ENCODE results near the gene P4HB.

P4HB gene

DNA sequence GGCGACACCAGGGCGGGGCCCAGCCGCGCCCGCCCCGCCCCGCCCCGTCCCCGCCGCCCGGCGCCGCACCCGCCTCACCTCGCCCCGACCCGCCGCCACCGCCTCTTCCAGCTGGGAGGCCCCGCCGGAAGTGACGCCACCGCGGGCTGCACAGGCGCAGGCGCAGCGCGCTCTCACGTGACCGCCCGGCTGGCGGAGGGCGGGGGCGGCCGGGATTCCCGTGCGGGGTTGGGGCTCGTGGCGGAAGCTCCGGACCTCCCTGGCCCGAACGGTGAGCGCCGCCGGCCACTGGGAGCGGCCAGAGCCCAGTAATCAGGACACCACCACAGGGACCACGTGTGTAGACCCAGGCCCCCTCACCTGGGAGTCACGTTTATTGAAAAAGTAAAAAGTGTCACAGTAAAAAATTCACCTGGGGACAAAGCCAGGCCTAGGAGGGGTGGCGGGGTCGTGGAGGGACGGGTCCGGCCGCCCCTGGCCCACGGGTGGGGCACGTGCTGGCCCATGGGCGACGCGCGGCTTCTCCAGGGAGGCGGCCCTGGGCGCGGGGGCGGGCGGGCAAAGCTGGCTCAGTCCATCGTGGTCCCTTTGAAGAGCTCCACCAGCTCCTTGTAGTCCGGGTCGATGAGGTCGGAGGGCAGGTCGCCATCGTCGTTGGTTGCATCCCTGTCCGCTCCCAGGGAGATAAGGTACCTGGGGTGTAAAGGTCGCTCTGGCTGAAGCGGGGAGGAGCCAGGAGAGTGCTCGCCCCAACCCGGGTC, 27.0 kb downstream of the P4HB start, which contains the start of gene MCRIP1:
Gene MCRIP1 (minus strand): TSS at position 132 of the 761 bp plus-strand sequence. CDS start 8,785 bp downstream, outside the sequence.
- DNase-seq (ENCODE audit: insufficient read length, low spot score) (peak; percentile 99), FAIRE-seq (peak; percentile 67)

DNA sequence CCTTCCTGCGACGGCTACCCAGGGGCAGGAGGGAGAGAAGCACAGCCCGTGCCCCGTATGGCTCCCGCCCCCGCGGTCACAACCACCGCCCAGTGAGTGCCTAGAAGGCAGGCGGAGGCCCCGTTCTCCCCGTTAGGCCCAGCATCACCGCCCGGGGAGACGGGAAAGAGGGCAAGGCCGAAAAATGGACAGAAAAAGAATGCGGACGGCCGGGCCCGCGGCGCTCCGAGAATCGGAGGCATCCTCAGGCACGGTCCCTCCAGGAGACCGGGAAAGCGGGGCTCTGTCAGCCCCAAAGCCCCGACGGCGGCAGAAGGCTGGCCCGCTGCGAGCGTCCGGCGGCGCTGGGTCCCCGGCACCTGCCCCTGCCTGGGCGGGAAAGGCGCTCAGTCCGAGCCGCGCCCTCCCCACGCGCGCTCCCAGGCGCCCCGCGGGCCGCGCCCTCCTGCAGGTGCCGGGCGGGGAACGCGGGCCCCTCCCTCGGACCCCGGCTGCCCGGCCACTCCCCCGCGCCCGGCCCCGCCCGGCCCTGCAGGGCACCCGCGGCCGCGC, 27.7 kb downstream of the P4HB start:
- DNase-seq (ENCODE audit: insufficient read length, low spot score) (no peak), FAIRE-seq (no peak)

DNA sequence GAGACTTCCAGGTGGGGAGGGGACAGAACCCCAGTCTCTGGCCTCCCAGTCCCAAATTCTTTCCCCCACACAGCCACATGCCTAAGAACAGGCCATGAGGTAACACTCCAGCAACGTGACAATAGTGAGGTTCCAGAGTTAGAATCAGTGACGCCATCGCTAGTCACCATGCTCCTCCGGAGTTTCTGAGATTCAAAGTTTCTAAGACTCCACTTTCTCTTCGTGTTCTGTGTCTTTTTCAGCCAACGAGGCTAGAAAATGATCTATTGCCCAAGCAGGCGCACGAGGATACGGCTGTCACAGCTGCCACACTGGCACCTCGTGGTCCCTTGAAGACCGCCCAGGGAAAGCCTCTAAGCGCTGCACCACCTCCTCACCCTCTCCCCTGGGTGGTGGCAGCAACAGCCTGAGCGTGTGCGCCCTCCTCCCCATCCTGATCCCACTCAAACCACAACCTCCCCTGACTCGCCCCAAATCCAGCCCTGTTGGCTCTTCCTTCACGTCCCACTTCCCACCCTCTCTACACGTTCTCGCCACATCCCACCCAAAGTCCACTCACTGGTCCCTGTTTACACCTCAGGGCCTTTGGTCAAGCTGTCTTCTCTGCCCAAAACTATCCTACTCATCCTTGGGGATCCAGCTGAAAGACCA, 28.3 kb downstream of the P4HB start:
- no peak for DNase-seq (ENCODE audit: insufficient read length, low spot score)
- no peak for FAIRE-seq

DNA sequence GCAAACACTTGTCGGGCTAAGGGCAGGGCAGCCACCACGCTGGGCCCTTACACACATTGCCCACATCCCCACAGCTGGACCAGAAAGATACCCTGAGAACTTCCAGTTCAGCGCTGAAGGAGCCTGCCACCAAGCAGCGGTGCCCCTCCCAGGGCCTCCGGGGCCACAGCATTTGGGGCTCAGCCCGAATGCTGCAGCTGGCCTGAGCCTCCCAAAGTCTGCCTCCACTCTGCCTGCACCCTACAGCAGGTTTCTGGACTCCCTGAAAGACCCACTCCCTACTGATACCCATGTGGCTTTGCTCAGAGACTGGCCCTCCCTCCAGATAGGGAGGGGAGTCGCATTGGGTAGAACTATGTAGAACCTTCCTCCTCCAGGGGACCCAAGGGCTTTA, 28.8 kb downstream of the P4HB start:
- DNase-seq (ENCODE audit: insufficient read length, low spot score) (no peak), FAIRE-seq (no peak)

DNA sequence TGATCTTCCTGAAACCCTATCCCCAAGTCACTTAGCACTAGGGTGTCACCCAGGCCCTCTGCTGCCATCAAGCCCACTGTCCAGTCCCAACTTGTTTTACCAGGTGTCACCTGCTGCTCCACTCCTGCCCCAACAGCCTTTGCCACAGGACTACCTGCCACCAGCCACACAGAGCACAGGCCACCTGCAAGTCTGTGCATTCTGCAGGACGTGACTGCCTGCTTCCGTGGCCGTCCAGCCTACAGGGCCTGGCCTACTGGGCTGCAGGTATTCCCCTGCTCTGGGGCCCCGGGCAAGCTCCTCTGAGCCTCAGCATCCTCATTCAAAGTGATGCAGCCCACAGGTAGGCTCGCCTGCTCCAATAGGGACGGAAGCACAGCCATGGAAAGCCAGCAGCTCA, 30.5 kb downstream of the P4HB start:
- DNase-seq (ENCODE audit: insufficient read length, low spot score) (no peak), FAIRE-seq (no peak)

DNA sequence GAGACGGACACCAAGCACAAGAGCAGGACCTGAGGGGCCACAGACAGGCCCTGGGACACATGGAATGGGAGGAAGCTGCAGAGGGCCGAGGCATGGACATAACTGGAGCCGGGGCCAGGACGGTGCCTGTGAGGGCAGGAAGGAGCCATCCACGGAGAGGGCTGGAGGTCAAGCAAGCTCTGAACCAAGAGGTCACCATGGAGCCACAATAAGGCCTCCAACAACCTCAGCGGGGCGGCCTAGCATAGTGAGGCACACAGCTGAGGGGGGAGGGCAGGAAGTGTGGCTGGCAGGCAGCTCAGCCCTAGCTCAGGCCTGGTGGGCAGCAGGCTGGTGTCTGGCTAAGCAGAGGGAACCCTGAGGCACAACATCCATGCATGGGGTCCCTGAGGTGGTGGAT, 31.7 kb downstream of the P4HB start:
- no peak for FAIRE-seq
- DNase-seq (ENCODE audit: insufficient read length, low spot score), result no peak

DNA sequence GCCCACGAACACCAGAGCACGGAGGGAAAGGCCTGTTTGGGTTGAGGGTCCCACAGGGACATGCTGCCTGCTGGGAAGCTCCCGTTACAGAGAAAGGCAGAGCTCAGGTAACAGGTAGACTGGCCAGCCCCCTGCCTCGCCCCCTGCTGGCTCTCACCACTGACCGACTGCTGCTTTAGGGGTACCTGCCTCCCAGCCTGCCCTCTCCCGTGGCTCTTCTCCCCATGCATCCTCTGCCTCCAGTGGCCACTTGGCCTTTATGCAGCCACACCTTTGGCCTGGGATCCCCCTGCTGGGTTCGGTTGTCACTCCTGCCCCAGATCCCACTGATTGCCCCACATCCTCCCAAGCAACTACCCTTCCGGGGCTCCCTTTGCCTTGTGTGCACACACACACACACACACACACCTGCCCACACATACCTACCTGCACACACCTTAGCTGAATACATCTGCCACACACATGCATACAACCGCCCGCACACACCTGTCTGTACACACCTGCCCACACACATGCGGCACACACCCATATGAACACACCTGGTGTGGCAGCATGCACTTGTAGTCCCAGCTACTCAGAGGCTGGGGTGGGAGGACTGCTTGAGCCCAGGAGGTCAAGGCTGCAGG, 34.4 kb downstream of the P4HB start:
- FAIRE-seq, result no peak
- DNase-seq (ENCODE audit: insufficient read length, low spot score), result no peak

DNA sequence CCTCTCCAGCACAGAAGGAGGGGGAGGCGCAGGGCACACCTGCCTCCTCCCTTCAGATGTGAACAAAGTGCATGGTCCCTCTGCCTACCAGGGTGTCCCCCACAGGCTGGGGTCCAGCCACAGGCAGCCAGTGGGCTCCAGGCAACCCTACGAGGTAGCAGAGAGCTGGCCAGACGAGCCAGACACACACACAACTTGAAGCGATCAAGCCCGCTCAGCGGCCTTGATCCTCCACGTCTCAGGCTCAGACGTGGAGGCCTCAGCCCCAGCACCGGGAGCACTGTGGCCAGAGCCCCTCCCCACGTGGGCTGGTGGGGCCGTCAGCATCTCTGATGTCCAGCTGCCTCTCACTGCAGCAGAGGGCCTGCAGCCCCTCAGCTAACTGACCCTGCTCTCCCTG, 35.7 kb downstream of the P4HB start:
- FAIRE-seq (no peak), DNase-seq (ENCODE audit: insufficient read length, low spot score) (no peak)

DNA sequence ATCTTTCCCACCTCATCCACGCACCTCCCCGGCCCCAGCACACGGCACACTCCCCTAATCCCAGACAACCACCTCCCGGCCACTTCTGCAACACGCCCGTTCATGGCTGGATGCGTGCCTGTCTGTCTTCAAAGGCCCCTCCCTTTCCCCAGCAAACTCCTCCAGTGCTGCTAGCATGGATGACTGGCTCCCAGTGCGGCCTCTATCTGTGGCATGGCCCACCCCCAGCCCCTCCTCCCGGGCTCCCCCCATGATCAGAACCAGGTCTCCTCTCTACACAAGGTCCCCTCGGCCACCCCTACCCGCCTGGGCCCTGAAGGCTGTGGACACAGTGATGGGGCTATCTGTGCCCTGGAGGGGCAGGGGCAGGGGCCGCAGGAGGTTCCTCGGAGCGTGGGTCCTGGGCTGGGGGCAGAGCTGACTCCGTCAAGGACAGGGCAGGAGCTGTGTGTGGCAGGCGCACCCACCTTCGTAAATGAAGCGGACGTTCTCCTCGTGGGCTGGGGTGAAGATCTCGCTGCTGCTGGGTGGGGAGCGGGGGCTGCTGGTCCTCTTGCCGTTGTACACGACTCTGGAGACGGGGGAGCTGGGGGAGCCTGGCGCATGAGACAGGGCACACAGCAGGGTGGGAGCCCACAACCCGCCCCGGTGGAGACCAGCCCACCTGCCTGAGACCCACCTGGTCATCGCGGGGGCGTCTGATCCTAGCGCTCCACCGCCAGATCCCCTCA, 36.4 kb downstream of the P4HB start:
- no peak for FAIRE-seq
- DNase-seq (ENCODE audit: insufficient read length, low spot score), result no peak

DNA sequence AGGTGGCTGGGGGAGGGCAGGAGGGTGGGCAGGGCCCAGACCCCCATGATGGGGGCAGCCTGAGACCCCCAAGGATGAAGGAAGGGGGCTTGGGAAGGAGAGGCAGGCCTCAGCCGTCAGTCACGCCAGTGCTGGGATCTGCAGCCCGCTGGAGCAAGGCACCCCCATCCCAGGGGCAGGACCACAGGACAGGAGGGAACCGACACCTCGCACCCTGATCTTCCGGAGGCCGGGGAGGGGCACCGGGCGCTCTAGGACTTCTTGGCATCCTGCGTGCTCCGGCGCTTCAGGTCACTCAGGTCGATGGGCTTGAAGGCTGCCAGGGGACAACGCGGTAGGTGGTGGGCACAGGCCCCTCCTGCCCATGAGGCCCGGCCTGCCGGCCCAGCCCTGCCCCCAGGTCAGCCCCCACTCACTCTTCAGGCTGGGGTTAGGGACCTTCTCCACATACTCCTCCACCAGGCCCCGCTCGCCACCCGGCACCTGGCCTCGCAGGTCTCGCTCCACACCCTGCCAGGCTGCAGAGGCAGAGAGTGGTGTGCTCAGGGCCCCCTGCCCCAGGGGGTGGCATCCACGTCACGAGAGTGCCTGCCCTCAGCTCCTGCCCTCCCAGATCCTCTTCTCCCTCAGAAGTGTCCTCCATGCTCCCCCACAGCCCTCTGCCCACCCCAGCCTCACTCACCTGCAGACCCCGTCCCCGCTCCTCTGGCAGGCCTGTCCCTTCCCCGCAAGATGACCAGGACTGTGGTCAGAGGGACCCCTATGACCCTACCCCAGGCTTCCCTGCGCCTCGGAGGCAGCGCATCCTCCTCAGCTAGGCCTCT, 37.1 kb downstream of the P4HB start:
- DNase-seq (ENCODE audit: insufficient read length, low spot score), result no peak
- no peak for FAIRE-seq

DNA sequence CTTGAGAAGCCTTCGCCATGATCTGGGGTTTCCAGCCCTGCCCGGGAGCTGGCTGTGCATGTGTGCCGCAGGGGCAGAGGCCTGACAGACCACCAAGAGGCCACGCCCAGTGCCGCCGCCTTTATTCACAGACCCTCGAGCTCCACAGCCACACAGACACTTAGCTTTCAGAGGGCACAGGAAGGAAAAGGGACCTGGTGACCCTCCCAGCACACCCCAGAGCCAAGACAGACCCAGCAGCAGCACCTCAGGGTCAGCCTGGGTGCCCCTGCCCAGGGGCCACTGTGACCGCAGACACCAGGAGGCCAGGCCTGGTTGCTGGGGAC, 38.1 kb downstream of the P4HB start:
- no peak for DNase-seq (ENCODE audit: insufficient read length, low spot score)
- FAIRE-seq, result no peak

DNA sequence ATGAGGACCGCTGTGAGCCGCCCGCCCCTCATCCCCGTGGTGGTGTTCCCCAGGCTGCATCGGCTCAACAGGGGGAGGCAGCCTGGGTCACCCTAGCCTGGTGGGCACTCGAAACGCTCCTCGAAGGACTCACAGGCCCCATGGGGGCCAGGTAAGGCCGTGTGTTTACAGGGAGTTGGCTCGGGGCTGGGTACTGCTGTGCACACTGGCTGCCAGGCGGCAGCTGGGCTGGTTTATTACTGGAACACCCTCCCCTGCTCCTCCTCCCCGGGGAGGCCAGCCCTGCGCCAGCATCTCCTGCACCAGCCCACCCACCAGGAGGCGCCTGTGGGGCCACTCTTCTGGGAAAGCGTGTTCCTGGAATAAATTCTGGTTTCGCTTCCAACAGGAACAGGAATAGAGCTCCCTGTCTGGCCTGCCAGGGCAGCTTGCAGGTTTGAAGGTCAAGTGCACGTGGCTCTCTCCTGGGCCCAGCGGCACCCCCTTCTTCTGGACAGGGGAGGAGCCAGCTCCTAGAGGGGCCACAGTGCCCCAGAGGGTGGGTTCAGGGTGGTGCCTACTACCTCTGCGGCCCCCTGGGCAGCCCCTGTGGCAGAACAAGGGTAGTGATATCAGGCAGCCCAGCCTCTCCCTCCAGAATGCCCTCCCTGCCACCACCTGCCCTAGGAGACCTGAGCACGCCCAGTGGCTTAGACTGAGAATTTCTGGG, 38.6 kb downstream of the P4HB start:
- FAIRE-seq, result no peak
- no peak for DNase-seq (ENCODE audit: insufficient read length, low spot score)

DNA sequence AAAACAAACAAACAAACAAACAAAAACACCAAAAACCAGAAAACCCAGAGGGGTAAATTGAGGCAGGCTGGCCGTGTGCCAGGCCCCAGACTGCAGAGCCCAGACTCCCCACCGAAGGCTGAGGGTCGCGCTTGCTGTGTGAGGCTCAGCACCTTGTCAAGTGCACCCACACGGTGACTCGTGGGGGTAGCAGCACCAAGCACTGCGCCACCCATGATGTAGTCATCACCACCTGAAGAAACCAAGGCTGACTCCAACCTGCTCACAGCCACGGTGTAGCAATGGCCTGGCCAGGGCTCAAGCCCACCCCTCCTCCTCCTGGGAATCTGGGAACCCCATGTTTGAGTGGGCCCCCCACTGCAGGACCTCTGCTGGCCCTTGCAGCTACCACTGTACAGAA, 39.2 kb downstream of the P4HB start:
- FAIRE-seq (no peak), DNase-seq (ENCODE audit: insufficient read length, low spot score) (no peak)

DNA sequence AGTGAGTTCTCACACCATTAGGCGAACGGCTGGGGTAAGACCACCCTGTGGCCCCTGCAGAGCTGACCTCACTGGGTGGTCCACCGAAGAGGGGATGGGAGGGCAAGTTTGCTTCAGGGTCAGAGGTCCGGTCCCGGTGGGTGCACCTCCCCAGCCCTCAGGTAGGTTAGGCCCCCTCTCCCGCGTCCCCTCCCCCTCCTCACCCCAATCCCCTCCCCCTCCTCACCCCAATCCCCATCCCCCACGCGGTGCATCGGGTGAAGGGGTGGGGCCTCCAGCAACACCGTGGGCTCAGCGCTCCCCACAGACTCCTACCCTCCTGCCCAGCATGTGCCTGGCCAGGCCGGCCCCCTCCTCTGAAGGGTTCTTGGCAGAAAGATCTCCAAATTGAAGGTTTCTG, 40.6 kb downstream of the P4HB start:
- FAIRE-seq, result no peak
- DNase-seq (ENCODE audit: insufficient read length, low spot score), result no peak

DNA sequence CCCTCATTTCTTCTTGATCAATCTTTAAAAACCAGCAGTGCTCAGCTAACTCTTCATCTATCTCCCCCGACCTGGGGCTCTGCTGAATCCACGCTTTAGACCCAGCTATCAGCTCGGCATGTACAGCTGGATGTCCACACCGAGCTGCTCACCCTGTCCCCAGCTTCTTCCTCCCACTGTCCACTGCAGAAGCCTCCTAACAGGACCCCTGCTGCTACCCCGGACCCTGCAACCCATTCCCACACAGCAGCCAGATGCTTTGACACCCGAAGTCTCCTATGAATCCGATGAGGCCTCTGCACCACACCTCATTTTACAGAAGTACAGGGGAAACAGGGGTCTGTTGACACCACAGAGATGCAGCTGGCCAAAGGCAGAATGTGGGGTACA, 42.6 kb downstream of the P4HB start:
- DNase-seq (ENCODE audit: insufficient read length, low spot score), result no peak
- no peak for FAIRE-seq

DNA sequence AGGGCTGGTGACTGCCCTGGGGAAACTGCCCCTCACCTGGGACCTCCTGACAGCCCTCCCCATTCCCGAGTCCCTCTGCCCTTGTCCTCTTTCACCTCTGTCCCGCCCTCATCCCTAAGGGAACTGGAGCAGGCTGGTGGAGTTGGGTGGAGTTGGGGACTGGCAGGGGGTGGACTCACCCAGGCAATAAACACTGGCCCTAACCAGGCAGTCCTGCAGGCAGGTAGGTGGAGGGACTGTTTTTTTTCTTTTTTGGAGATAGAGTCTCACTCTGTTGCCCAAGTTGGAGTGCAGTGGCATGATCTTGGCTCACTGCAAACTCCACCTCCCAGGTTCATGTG, 44.7 kb downstream of the P4HB start:
- DNase-seq (ENCODE audit: insufficient read length, low spot score), result no peak
- FAIRE-seq, result no peak

DNA sequence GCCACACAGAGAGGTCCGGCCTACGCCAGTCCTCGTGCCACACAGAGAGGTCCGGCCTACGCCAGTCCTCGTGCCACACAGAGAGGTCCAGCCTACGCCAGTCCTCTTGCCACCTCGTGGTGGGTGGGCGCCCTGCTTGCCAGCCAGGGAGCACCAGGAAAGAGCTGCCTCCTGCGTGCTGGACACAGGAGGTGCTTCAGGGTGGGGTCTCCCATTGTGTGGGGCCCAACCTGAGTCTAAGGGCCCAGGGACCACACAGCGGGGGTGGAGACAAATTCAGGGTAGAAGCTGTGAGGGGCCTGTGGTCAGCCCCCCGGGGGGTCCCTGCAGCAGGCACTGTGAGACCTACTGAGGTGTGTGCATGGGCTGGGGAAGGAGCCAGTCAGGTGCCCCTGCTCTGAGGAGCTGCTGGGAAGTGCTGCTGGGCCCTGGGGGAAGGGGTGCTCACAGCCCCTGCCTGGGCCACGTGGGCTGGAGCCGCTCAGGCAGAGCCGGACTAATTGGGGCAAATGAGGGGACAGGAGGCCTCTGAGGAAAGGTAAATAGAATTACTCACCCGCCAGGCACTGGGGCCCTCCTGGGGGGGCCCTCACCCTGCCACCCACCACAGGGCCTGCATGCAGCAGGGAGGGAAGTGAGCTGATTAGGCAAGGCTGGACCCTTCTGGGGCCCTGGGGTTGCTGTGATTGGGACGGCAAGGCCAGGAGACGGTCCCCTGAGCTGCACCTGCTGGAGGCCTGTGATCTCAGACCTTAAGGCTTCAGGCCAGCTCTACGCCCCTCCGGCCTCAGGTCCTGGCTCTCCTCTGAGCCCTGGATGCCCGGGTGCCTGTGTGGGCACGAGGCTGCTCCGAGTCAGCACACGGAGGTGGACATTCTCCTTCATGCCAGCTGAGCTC, 45.3 kb downstream of the P4HB start:
- no peak for FAIRE-seq
- no peak for DNase-seq (ENCODE audit: insufficient read length, low spot score)

DNA sequence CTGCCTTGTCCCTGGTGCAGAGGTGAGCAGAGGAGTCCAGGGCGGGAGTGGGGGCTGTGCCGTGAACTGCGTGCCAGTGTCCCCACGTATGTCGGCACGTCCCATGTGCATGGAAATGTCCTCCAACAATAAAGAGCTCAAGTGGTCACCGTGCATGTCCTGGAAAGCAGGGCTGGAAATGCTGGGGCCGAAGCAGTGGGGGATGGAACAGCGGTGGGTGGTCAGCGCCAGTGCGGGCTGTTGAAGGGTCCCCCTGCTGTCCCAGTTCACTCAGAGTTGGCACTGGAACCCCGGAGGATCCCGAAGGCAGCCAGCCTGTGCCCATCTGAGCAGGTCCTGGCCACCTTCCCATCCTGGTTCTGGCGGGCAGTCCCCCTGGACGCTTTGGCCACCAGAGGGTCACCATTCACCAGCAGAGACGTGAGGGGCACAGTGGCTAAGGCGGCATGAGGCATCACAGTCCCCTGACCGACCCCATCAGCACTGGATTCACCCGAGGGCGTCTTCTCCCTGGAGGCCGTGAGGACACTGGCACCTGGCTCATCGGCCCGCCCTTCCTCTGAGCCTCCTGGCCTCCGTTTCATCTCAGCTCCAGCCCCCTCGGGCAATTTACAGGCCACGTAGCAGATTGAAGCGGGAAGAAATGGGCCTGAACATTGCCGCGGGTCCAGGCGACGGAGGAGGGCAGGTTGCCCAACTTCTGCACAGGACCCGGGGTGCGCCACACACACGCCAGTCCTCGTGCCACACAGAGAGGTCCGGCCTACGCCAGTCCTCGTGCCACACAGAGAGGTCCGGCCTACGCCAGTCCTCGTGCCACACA, 46.3 kb downstream of the P4HB start:
- DNase-seq (ENCODE audit: insufficient read length, low spot score), result no peak
- no peak for FAIRE-seq
